HG02973 (cell line): ENCODE data around the gene DPY19L2.
A peak's percentile ranks its signal among the peaks of the same experiment; 100 is the strongest.
"Not testable (repeated sequence)": the region's sequence is repeated elsewhere in the genome, so short reads cannot be mapped to it uniquely, and the experiment has no call there.

Source experiments
- ATAC-seq: cut with Tn5 transposase; IDR thresholded peaks from one replicate; pipeline ENCODE4 v1.9.1; 2021; ENCODE audit warnings: moderate library complexity; ENCODE audit not compliant: unreplicated experiment

DPY19L2 gene

DNA sequence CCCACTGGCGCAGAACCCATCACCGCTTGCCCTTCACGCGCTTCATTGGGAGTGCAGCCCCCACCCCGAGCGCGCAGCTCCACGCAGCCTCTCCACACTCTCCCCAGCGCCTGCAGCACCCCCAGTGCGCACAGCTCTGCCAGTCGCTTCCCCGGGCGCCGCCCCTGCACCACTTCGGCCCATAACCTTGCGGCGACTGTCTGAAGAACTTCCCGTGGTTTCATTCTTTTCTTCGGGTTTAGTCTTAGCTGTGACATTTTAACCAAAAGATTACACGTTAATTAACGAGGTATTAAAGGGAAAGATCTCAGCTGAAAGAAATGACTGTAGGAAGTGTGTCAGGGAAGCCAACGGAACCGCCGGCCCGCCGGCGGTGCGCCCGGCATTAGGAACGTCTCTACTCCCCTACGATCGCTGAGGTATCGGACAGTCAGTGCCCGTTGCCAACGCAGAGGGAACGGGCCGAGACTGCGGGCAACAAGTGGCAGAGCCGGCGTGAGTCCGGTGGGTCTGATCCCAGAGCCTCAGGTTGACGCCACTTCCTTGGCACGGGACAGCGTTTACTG lies 590 bp upstream of the DPY19L2 start:
- peak; percentile 46 for ATAC-seq

DNA sequence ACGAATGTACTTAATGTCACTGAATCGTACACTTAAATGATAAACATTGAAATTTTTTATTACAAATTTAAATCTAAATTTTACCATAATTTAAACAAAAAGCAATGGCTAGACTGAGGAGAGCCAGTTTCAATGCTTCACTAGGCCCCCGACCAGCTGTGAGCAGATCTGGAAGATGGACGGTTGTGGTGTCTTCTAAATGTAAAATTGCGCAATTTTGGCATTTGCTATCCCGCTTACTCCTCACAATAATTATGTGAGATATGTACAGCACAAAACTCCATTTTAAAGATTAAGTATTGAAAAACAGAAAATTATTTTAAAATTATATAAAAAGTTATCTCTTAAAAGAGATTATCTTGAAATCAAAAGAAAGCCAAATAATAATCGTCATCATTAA lies 5.3 kb downstream of the DPY19L2 start:
- not testable (repeated sequence) for ATAC-seq

DNA sequence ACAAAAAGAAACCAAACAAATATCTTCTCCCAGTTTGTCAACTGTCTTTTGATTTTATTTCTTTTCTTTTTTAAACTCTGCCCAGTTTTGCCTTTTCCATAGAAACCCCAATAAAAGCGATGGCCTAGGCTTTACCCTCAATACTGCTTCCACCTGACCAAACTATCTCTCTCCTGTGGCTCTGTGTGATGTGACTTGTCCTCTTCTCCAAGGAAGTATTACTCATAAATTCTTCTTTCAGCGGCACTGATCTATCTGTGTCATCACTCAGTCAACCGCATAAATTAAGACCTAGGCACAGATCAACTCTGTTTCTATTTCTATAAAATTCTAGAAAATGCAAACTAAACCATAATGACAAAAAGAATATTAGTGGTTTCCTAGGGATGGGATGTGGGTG lies 9.8 kb downstream of the DPY19L2 start:
- ATAC-seq: not testable (repeated sequence)

GRCh38 chr12:63656407-63656806 lies 11.9 kb downstream of the DPY19L2 start:
- not testable (repeated sequence) for ATAC-seq

DNA sequence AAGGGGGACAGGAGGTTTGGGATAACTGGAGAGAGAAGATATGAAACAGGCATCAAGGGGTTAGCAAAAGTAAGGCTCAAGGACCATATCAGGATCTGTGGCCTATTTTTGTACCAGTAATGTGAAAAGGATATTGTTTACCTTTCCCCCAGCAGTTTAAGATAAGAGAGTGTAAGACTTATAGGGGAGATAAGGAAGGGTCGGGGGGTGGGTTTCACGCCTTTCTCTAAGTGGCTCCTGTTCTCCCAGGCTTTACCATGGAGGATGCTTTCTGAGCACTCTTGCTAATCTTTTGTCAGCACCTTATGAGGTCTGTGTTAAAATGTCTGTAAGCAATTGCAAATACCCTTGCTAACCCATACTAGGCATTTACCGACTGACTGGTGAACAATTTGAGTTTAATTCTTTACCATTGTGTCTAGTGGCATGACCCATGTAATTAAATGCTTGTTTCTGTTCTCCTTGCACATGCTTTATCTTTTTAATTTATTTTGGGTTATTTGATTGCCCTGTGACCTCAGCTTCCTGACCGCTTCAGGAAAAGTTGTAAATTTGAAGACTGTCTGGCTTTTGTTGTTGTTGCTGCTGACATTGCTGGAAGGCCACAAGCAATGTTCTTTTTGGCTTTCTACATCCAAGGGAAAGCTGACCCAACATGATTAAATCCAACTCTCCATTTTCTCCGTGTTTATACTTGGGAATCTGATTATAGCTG lies 12.6 kb downstream of the DPY19L2 start:
- ATAC-seq: not testable (repeated sequence)

DNA sequence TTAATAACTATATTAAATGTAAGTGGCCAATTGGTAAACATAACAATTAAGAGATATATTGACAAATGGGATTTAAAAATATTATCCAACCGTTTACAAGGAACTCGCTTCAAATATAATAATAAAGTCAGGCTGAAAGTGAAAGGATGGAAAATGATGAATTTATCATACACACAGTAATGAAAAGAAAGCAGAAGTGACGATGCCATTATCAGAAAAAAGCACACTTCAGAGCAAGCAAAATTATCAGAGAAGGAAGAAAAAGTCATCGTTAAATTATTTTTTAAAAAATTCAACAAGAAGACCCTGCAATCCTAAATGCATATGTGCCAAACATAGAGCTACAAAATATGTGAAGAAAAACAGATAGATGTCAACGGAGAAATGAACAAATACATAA lies 13.8 kb downstream of the DPY19L2 start:
- ATAC-seq: not testable (repeated sequence)

DNA sequence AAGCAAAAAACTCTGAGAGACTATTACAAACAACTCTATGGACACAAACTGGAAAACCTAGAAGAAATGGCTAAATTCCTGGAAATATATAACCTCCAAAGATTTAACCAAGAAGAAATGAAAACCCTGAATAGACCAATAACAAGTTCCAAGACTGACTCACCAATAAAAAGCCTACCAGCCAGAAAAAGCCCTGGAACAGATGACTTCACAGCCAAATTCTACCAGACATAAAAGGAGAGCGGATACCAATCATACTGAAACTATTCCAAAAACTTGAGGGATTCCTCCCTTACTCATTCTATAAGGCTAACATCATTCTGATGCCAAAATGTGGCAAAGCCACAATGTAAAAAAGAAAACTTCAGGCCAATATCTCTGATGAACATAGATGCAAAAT lies 18.8 kb downstream of the DPY19L2 start:
- not testable (repeated sequence) for ATAC-seq

DNA sequence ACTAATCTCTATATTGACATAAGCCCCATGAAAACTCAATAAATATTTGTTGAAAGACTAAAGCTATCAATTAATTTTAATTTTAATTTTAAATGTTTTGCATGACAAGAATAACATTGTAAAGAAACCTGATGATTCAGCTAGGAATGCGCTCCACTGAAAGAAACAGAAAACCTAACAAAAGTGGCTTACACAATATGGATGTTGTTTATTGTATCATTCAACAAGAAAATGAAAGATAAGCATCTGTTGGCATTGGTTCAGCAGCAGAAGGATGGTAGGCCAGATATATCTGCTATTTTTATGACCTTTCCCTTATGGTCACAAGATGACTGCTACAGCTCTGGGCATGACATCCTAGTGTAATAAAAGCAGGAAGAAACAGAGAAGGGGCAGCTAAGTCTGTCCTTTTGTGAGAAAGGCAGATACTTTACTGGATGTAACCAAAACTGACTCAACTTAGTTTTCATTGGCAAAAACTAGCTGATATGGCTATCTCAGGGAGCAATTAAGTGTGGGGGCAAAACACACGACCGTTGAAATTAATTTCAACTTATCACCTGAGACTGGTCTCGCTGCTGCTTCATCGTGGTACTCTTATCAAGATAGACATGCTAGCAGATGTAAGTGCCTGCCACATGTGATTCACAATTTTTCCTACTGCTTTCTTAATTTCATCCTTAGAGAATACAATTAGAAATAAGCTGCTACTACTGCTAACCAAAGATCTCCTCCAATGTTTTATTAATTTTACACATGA lies 24.7 kb downstream of the DPY19L2 start:
- not testable (repeated sequence) for ATAC-seq

GRCh38 chr12:63624258-63624657 lies 44.0 kb downstream of the DPY19L2 start:
- ATAC-seq: not testable (repeated sequence)

DNA sequence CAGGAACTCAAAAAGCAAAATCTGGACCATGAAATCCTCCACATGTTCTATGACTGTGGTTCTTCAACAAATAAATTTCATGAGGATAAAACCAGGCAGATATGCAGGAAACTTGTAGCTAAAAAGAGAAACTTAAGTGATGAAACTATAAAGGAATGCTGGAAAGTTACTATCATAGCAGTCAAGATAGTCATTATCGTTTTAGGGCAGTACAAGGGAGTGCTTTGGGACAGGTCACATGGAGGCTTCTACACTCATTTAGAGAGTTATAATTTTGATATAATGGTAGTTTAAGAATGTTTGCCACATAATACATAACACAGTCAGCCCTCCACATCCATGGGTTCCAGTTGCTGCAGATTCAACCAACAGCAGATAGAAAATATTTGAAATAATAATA lies 52.7 kb downstream of the DPY19L2 start:
- ATAC-seq: not testable (repeated sequence)

DNA sequence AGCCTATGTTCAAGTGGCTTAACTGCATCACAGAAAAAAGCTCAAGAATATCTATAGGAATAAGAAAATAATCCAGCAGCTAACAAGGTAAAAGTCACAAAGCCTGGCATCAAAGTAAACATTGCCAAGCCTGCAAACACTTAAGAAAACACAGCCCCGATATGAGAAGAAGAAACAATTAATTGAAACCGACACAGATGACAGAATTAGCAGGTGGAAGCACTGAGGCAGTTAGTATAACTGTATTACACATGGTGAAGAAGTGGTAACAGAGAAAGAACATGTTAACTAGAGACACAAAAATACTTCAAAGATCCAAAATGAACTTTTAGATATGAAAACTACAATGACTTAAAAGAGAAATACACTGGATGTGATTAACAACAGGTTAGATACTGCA lies 57.0 kb downstream of the DPY19L2 start:
- not testable (repeated sequence) for ATAC-seq

- ATAC-seq: not testable (repeated sequence)
Observed at GRCh38 chr12:63609281-63609680, 59.0 kb downstream of the DPY19L2 start.

DNA sequence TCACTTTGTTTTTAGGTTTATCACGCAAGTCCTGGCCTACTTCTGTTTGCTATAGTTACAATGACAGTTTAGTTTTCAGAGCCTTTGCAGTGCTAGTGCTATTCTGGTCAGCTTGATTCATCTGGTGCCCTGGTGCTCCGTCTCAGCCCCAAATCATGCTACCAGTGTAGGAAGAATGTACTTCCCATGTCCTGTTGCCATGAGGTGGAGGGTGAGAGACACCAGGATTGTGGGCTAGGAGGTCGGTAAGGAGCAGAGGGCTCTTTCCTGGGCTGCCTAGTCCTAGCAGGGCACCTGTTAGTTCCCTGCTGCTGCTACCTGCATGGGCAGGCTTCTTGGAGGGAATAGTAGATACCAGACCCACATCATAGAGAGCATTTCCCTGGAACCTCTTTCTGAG lies 63.3 kb downstream of the DPY19L2 start:
- not testable (repeated sequence) for ATAC-seq

- not testable (repeated sequence) for ATAC-seq
Observed at GRCh38 chr12:63594828-63595227, 73.5 kb downstream of the DPY19L2 start.

- ATAC-seq: not testable (repeated sequence)
Observed at GRCh38 chr12:63584426-63584825, 83.9 kb downstream of the DPY19L2 start.

GRCh38 chr12:63583289-63583688 lies 85.0 kb downstream of the DPY19L2 start:
- not testable (repeated sequence) for ATAC-seq

DNA sequence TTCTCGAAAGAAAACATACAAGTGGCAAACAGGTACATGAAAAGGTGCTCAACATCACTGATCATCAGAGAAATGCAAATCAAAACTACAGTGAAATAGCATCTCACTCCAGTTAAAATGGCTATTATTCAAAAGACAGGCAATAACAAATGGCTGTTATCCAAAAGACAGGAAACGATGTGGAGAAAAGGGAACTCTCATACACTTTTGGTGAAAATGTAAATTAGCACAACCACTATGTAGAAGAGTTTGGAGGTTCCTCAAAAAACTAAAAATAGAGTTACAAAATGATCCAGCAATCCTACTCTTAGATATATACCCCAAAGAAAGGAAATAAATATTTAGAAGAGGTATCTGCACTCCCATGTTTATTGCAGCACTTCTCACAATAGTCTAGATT lies 90.7 kb downstream of the DPY19L2 start:
- ATAC-seq: not testable (repeated sequence)

GRCh38 chr12:63572038-63572437 lies 96.3 kb downstream of the DPY19L2 start:
- not testable (repeated sequence) for ATAC-seq

- not testable (repeated sequence) for ATAC-seq
Observed at GRCh38 chr12:63558445-63558844, 109.8 kb downstream of the DPY19L2 start.

GRCh38 chr12:63551397-63551796 lies 116.9 kb downstream of the DPY19L2 start:
- ATAC-seq: not testable (repeated sequence)

- ATAC-seq: not testable (repeated sequence)
Observed at GRCh38 chr12:63549034-63549433, 119.3 kb downstream of the DPY19L2 start.
